HepG2 (cell line): ENCODE data around the gene RRP12. TPM values are rescaled to one million over a fixed set of nuclear protein-coding genes. Genes with fewer than 3 reads are reported as not detected.

Experiments
- BRCA1 ChIP-seq: sonication (generic); formaldehyde crosslinking; IDR thresholded peaks from 2 replicates; pipeline ENCODE4 v1.4.0; 2020; ENCODE audit warnings: missing genetic modification reagents
- HOXD1 ChIP-seq: sonication (generic); formaldehyde crosslinking; IDR thresholded peaks from 2 replicates; pipeline ENCODE4 v1.5.0; 2020; ENCODE audit warnings: missing genetic modification reagents
- MTF2 ChIP-seq: sonication (generic); formaldehyde crosslinking; IDR thresholded peaks from 2 replicates; pipeline ENCODE4 v1.5.0; 2020; ENCODE audit warnings: missing genetic modification reagents, borderline replicate concordance
- NR1H2 ChIP-seq: sonication (generic); formaldehyde crosslinking; IDR thresholded peaks from 2 replicates; pipeline ENCODE4 v1.8.1; 2022; ENCODE audit warnings: low read depth, missing genetic modification reagents, borderline replicate concordance
- PRDM15 ChIP-seq: sonication (generic); formaldehyde crosslinking; IDR thresholded peaks from 2 replicates; pipeline ENCODE4 v1.4.0; 2020; ENCODE audit warnings: missing genetic modification reagents
- RAD21 ChIP-seq: fragments of 450-650 bp; formaldehyde crosslinking; IDR thresholded peaks from 2 replicates; pipeline ENCODE4 v1.5.0; 2020; ENCODE audit warnings: mild to moderate bottlenecking
- ZBED4 ChIP-seq: sonication (generic); formaldehyde crosslinking; IDR thresholded peaks from 2 replicates; pipeline ENCODE4 v1.4.0; 2020; ENCODE audit warnings: missing genetic modification reagents, borderline replicate concordance
- ZBTB38 ChIP-seq: sonication (generic); formaldehyde crosslinking; IDR thresholded peaks from 2 replicates; pipeline ENCODE4 v1.5.1; 2020; ENCODE audit warnings: mild to moderate bottlenecking, missing genetic modification reagents
- ZNF260 ChIP-seq: sonication (generic); formaldehyde crosslinking; IDR thresholded peaks from 2 replicates; pipeline ENCODE4 v1.4.0; 2020; ENCODE audit warnings: missing genetic modification reagents, low read depth, mild to moderate bottlenecking, borderline replicate concordance
- ZNF430 ChIP-seq: sonication (generic); formaldehyde crosslinking; IDR thresholded peaks from 2 replicates; pipeline ENCODE4 v1.9.0; 2021; ENCODE audit warnings: mild to moderate bottlenecking, missing genetic modification reagents
- ZNF724P ChIP-seq: sonication (generic); formaldehyde crosslinking; IDR thresholded peaks from 2 replicates; pipeline ENCODE4 v1.8.0; 2022; ENCODE audit warnings: missing genetic modification reagents, borderline replicate concordance
- ZNF737 ChIP-seq: sonication (generic); formaldehyde crosslinking; IDR thresholded peaks from 2 replicates; pipeline ENCODE4 v1.5.0; 2020; ENCODE audit warnings: missing genetic modification reagents, mild to moderate bottlenecking, borderline replicate concordance
- polyA plus RNA-seq, 8 experiments: library from polyadenylated mRNA; depleted of rRNA in 3 of 8; stranded (reverse) in 7 of 8; unstranded in 1 of 8; fragments of >200 nt; fragmentation: Illumina TruSeq in 4 of 8; extraction: Trizol in 4 of 8; gene quantifications; 2 replicates each; pipeline versions ENCODE4 v1.2.1 to v1.2.3, GENCODE V29; 2011 to 2016; ENCODE audit warnings: low read depth in 4 of 8, missing spikeins in 1 of 8, mixed read lengths in 1 of 8; ENCODE audit not compliant: insufficient read depth in 1 of 8
- total RNA-seq, 5 experiments: library from RNA; depleted of rRNA; stranded (reverse); fragments of >200 nt; fragmentation: Illumina TruSeq; extraction: Trizol; gene quantifications; 2 replicates each; pipeline ENCODE4 v1.2.3, GENCODE V29; 2016; ENCODE audit warnings: low read depth in 1 of 5
- TF ChIP-seq, protein P1 (sequence below): sonication (generic); formaldehyde crosslinking; IDR thresholded peaks from 2 replicates; pipeline ENCODE4 v1.4.0; 2020; ENCODE audit warnings: mild to moderate bottlenecking, missing genetic modification reagents

RRP12 gene
- total and polyA plus RNA-seq, 2 of the 13 experiments (the other 11 are each of a cell fraction or from before 2014, with no cell fraction given) = 13.2 to 39.4 TPM

GRCh38 chr10:97399843-97400545 lies 1.1 kb downstream of the RRP12 start (continued):
- no peak for TF ChIP-seq ZBED4 (CRISPR knock-in tag)
- TF ChIP-seq PRDM15 (CRISPR knock-in tag) = peak; percentile 96
- no peak for TF ChIP-seq ZNF737 (CRISPR knock-in tag)
- no peak for TF ChIP-seq HOXD1 (CRISPR knock-in tag)
- TF ChIP-seq ZNF430 (CRISPR knock-in tag) = 0 out of 2 replicates have a peak, but pooled peaks have one; percentile 23
- TF ChIP-seq ZNF724P = 0 out of 2 replicates have a peak, but pooled peaks have one; percentile 39
- TF ChIP-seq NR1H2 (CRISPR knock-in tag) = no peak
- TF ChIP-seq ZBTB38 (CRISPR knock-in tag) = no peak
- no peak for TF ChIP-seq ZNF260
- TF ChIP-seq BRCA1 (CRISPR knock-in tag) = no peak
- no peak for TF ChIP-seq MTF2 (CRISPR knock-in tag)
- TF ChIP-seq, protein P1, sequence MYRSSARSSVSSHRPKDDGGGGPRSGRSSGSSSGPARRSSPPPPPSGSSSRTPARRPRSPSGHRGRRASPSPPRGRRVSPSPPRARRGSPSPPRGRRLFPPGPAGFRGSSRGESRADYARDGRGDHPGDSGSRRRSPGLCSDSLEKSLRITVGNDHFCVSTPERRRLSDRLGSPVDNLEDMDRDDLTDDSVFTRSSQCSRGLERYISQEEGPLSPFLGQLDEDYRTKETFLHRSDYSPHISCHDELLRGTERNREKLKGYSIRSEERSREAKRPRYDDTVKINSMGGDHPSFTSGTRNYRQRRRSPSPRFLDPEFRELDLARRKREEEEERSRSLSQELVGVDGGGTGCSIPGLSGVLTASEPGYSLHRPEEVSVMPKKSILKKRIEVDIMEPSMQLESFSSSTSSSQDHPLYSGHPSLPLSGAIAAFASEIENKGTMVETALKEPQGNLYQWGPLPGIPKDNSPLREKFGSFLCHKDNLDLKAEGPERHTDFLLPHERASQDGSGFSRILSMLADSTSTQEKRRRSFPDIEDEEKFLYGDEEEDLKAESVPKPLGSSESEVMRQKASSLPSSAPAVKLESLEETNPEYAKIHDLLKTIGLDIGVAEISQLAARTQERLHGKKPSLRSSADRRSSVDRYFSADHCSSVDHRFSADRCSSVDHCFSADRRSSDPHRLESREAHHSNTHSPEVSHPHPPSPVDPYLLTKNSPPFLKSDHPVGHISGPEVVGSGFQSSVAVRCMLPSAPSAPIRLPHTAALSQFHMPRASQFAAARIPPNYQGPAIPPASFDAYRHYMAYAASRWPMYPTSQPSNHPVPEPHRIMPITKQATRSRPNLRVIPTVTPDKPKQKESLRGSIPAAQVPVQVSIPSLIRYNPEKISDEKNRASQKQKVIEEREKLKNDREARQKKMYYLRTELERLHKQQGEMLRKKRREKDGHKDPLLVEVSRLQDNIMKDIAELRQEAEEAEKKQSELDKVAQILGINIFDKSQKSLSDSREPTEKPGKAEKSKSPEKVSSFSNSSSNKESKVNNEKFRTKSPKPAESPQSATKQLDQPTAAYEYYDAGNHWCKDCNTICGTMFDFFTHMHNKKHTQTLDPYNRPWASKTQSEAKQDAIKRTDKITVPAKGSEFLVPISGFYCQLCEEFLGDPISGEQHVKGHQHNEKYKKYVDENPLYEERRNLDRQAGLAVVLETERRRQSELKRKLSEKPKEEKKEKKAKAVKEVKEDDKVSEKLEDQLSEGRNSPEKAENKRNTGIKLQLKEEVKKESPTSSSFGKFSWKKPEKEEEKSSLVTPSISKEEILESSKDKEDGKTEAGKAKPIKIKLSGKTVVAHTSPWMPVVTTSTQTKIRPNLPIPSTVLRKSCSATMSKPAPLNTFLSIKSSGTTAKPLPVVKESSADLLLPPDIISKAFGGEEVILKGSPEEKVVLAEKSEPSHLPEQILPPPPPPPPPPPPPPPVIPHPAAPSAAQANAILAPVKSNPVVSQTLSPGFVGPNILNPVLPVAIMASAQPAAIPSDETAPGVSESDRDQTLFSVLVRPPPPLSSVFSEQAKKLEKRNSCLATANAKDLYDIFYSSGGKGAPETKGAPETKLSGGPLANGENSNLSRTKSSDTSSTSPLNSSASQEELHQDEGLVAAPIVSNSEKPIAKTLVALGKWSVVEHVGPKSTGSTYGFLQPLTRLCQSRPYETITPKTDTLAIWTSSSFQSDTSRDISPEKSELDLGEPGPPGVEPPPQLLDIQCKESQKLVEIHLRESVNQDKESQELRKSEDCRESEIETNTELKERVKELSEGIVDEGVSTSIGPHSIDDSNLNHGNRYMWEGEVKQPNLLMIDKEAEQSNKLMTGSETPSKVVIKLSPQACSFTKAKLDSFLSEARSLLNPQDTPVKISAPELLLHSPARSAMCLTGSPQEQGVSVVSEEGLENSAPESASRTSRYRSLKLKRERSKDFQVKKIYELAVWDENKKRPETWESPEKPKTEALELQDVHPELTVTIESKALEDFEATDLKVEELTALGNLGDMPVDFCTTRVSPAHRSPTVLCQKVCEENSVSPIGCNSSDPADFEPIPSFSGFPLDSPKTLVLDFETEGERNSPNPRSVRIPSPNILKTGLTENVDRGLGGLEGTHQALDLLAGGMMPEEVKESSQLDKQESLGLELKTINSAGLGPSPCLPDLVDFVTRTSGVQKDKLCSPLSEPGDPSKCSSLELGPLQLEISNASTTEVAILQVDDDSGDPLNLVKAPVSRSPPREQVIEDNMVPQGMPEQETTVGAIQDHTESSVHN = no peak
- no peak for TF ChIP-seq RAD21 (CRISPR knock-in tag)
